ENCODE data around the gene SLC9A8. TPM values are rescaled to one million over a fixed set of nuclear protein-coding genes. Genes with fewer than 3 reads are reported as not detected.

SLC9A8 gene, protein sequence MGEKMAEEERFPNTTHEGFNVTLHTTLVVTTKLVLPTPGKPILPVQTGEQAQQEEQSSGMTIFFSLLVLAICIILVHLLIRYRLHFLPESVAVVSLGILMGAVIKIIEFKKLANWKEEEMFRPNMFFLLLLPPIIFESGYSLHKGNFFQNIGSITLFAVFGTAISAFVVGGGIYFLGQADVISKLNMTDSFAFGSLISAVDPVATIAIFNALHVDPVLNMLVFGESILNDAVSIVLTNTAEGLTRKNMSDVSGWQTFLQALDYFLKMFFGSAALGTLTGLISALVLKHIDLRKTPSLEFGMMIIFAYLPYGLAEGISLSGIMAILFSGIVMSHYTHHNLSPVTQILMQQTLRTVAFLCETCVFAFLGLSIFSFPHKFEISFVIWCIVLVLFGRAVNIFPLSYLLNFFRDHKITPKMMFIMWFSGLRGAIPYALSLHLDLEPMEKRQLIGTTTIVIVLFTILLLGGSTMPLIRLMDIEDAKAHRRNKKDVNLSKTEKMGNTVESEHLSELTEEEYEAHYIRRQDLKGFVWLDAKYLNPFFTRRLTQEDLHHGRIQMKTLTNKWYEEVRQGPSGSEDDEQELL
- total RNA-seq (10 to 100 TPM; 12.4 to 23.3 (median 18.1) TPM), polyA plus RNA-seq (10 to 100 TPM; 15.5 to 19.1 (median 17.0) TPM)
- long read RNA-seq, donor 1, full-length matches to known transcripts: 1 of 1 reads
- long read RNA-seq, donor 1, partial matches to known transcripts: 0 of 1 reads
- long read RNA-seq, donor 1, other reads (novel, unspliced or antisense): 0 of 1 reads
- long read RNA-seq, donor 2, full-length matches to known transcripts: 3 of 8 reads
- long read RNA-seq, donor 2, partial matches to known transcripts: 5 of 8 reads
- long read RNA-seq, donor 2, other reads (novel, unspliced or antisense): 0 of 8 reads
- long read RNA-seq, donor 3: 0 reads
- long read RNA-seq, donor 4, full-length matches to known transcripts: 1 of 5 reads
- long read RNA-seq, donor 4, partial matches to known transcripts: 0 of 5 reads
- long read RNA-seq, donor 4, other reads (novel, unspliced or antisense): 4 of 5 reads
- long read RNA-seq, donor 5, full-length matches to known transcripts: 3 of 17 reads
- long read RNA-seq, donor 5, partial matches to known transcripts: 2 of 17 reads
- long read RNA-seq, donor 5, other reads (novel, unspliced or antisense): 12 of 17 reads
- long read RNA-seq, donor 6, partial matches to known transcripts: 1 of 3 reads
- long read RNA-seq, donor 6, other reads (novel, unspliced or antisense): 2 of 3 reads
- long read RNA-seq, donor 7: 0 reads
- long read RNA-seq, donor 8, full-length matches to known transcripts: 3 of 3 reads
- long read RNA-seq, donor 8, partial matches to known transcripts: 0 of 3 reads
- long read RNA-seq, donor 8, other reads (novel, unspliced or antisense): 0 of 3 reads
- long read RNA-seq, donor 9: 0 reads
- long read RNA-seq, donor 10, full-length matches to known transcripts: 1 of 1 reads
- long read RNA-seq, donor 10, partial matches to known transcripts: 0 of 1 reads
- long read RNA-seq, donor 10, other reads (novel, unspliced or antisense): 0 of 1 reads

GRCh38 chr20:49812507-49813304 lies at the start of gene SLC9A8:
SLC9A8 (plus strand) TSS chr20:49812828; CDS start chr20:49812923, 95 bp downstream.
- TF ChIP-seq POLR2A (IDR thresholded peaks at IDR 0.05): peak; percentile 57 to 65
- peak in 5 of 6 experiments; percentile 11 to 60 (median 37) for TF ChIP-seq CTCF (IDR thresholded peaks at IDR 0.05)

GRCh38 chr20:49762940-49763766 lies 49.5 kb upstream of the SLC9A8 start:
- H3K4me3 ChIP-seq: no peak overlapping the region

More at GRCh38 chr20:49812507-49813304, at the start of gene SLC9A8:
- no peaks in the 10 kb centered on the region for H3K9me3 ChIP-seq (replicated peaks in 1 of 3)
- H3K4me1 ChIP-seq (replicated peaks in 1 of 2): peaks cover 6 to 25% of the 10 kb centered on the region in 2 donors
- intact Hi-C loops (cut with DNase I): no loop called here
- peak within 1 kb of the TSS; percentile 77 to 96 (median 94) for H3K27ac ChIP-seq
- H3K36me3 ChIP-seq (replicated peaks in 1 of 2): peaks cover 0 to 9% of the 10 kb centered on the region in 2 donors
- peak within 1 kb of the TSS in 3 of 4 donors; percentile 10 to 85 (median 85) for H3K4me3 ChIP-seq
- no peaks in the 10 kb centered on the region for H3K27me3 ChIP-seq
- 0 to 1% (median 0%) methylated on average over 11 to 61 of the region's 61 CpGs for WGBS, 4 donors
- peak; percentile 85 to 97 (median 93) for DNase-seq

More at GRCh38 chr20:49762940-49763766, 49.5 kb upstream of the SLC9A8 start:
- Histone ChIP-seq H3K9me3 (replicated peaks in 1 of 3) (no peaks in the 10 kb centered on the region), H3K4me1 (replicated peaks in 1 of 2) (peaks cover 9 to 34% of the 10 kb centered on the region in 2 donors), H3K27me3 (no peaks in the 10 kb centered on the region), H3K36me3 (replicated peaks in 1 of 2) (no peaks in the 10 kb centered on the region), H3K27ac (peak overlapping the region in 1 of 5 donors; percentile 15)
- WGBS, 4 donors: 86 to 93% (median 92%) methylated on average over 12 of the region's 12 CpGs
- intact Hi-C loops (cut with DNase I): no loop called here
- DNase-seq: no peak
- TF ChIP-seq POLR2A (IDR thresholded peaks at IDR 0.05): no peak
- no peak for TF ChIP-seq CTCF (IDR thresholded peaks at IDR 0.05)

All from adrenal gland (tissue), 19 donors.